NCI-H1694 treated with DMSO at 0.1 percent for 48 hours (cell line): ENCODE data around the gene CACNA1C.

Experiments
- DNase-seq: peaks from one replicate; lab custom pipeline; 2025; lab: John Stamatoyannopoulos, UW

Gene CACNA1C

DNA sequence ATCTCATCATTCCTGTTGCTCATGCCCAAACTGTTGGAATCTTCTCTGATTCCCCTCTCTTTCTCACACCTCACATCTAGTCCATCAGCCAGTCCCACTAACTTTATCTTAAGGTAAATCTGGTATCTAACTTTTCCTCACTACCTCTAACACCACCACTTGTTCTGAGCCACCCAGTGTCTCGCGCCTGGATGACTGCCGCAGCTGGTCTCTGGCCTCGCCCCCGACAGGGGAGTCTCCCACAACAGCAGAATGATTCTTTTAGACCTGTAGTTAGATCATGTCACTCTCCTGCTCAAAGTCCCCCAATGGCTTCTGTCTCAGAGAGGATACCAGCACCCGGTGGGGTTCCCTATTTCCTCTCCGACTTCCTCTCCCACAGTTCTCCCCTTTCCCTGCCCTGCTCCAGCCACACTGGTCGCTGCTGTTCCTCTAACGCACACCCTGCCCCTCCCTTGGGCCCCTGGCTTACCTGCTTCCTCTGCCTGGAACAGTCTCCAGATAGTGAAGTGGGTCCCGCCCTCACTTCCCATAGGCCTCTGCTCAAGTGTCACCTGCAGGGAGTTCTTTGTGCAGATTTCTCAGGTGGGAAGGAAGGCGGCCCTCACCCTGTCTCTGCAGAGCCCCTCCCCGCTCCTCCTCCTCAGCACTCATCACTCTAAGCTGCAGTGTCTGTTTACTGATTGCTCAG, 403.5 kb downstream of the CACNA1C start:
- DNase-seq, result no peak

DNA sequence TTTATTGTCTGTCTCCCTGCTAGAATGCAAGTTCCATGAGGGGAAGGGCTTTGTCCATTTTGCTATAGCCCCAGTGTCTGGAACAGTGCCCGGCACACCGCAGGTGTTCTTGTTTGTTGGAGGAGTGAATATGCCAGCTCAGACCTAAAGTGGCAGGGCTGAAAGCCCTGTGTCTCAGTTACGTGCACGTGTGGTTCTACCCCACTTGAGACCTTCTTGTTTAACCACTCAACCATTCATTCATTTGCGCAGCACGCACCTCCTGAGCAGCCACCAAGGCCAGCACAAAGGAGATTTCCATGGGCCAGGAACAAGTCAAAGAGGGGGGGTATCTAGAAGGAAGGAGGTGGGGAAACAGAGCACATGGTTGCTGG, 404.0 kb downstream of the CACNA1C start:
- no peak for DNase-seq

DNA sequence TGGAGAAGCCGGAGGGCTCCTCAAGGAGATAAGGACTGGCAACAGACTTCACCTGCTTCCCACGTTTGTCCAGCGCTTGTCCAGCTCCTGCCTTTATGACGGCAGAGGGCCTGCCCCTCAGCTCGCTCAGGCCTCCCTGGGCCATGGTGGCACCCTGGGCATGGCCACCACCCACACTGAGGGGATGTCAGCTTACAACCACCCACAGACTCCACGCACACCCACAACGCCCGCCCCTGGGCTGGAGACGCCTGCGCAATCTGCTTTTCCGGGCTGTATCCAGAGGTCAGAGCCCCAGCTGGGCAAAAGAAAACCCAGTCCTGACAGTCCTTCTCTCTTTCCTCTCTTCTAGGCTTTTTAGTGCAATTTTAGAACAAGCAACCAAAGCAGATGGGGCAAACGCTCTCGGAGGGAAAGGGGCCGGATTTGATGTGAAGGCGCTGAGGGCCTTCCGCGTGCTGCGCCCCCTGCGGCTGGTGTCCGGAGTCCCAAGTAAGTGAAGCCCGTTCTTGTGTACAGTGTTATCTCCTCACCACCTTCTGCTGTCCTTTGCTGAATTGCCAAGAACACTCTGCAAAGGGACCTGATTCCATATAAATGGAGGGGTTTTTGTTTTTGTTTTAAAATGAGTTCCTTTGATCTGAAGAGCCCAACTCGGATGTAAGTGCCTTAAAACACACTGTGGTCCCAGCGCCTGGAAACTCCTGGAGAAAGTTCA, 404.6 kb downstream of the CACNA1C start:
- DNase-seq, result no peak

GRCh38 chr12:2457933-2458414, 405.2 kb downstream of the CACNA1C start:
- DNase-seq, result no peak

GRCh38 chr12:2460051-2460670, 407.4 kb downstream of the CACNA1C start:
- DNase-seq, result no peak

DNA sequence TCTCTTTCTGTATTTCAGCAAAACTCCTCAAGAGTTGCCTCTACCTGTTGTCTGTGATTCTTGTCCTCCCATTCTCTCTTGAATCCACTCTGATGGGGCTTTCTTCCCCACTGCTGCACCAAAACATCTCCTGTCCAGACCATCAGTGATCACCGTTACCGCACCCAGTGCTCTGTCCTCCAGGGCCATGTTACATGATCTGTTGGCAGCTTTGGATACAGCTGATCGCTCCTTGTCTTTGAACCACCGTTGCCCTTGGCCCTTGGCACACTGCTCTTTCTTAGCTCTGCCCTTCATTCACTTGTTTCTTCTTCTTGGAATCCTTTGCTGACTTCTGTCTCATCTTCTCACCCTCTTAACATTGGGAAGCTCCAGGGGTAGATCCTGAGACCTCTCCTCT, 408.3 kb downstream of the CACNA1C start:
- DNase-seq, result no peak

DNA sequence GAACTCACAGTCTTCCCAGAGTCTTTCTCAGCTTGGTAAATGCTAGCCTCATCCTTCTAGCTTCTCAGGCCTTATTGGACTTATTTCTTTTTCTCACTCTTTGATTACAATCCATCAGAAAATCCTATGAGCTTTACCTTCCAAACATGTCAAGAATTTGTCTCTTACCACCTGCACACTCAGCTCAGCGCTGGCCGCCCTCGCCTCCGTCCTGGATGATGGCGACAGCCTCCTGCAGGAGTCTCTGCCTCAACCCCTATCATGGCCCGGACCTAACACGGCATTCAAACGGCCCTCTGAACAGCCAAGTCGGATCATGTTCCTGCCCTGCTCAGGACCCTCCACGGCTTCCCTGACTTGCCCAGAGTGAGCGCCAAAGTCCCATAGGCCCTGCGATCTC, 408.9 kb downstream of the CACNA1C start:
- DNase-seq, result no peak

DNA sequence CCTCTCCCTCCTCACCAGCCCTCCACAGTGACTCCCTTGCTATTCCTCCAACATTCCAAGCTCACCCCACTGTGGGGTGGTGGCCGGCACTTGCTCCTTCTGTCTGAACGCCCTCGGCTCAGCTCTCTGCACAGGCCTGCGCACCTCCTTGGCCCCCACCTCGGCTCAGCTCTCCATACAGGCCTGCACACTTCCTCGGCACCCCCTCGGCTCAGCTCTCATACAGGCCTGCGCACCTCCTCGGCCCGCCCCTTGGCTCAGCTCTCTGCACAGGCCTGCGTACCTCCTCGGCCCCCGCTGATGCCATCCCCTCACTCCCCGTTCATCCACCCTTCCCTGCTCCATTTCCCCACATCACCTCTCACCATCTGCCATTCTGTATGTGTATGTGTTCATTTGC, 409.3 kb downstream of the CACNA1C start:
- no peak for DNase-seq

DNA sequence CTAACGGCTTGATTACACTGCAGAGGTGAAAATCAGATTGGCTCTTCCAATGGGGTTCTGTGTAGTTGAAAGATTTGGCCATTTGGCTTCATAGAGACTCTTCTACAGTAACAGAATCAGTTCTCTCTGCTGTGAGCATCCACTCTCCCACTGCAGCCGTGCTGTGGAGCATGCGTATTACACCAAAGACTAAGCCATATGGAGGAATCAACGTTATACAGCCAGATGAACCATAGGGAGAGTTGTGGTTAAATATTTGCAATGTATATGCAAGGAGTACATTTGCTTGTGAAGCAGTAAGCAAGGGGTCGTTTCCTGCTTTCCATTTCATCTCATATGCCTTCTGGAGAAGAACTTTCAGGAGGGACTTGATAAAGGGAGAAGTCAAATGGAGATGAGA, 410.9 kb downstream of the CACNA1C start:
- DNase-seq, result no peak

GRCh38 chr12:2465681-2466080, 412.9 kb downstream of the CACNA1C start:
- no peak for DNase-seq

DNA sequence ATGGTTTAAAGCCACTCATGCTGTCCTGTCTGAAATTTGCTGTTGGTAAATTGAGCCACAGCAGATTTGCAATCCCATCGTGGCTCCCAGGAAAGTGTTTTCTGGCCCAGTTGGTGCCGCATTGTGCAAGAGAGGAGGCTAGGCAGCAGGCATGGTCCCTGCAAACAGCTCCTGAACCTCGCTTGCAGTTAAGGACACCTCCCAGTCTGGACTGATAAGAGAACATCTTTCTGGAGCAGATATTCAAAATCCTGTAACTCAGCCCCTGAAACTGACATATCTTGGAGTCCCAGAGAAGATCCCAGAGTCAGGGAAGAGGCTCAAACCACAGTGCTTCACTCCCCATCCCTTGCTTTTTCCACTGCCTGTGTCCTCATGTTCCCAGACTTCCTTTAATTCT, 413.4 kb downstream of the CACNA1C start:
- DNase-seq, result no peak

DNA sequence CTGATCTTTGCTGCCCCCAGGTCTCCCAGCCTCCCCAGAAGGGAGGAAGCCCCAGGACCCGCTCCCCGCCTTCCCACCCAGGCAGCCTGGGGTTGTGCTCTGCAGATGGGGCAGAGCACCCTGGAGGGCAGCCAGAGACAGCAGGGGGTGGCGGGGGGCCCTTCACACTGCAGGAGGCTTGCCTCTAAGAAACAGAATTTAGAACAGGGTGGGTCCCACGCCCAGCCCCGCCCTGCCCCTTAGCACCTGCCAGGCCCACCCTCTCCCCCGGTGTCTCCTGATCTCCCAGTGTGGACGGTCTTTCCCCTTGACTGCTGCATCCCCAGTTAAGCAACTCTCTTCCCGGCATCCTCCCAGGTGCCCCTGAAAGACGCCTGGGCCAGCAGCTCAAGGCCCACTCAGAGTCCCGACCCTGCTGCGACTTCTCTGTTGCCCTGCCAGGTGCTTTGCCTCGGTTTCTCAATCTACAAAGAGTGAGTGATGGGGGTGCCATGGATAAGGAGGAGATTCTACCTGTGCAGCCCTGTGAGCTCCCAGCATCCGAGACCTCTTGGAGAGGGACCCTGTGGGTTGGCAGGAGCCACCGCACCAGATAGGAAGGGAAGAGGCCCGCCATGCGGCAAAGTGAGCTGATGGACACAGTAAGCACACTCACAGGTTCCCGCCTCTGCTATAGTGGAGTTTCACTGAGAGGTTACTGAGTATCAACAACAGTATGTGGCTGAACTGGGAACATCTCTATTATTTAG, 414.8 kb downstream of the CACNA1C start:
- DNase-seq, result no peak

DNA sequence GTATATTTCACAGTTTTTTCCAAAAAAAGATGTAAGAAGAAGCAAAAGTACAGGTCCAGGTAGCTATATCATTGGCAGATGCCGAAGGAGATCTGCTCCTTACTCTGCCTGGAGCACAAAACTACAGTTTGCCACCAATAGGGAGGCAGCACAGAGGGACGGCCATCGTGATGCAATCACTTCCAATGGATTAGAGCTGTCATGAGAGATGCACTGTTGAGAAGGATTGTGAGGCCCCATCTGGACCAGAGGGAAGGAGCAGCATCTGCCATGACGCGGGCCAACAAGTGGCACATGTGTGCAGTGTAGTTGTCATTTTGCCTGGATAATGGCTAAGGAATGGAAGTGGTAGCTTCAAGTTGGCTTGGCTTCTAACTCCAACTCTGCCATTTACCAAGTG, 423.2 kb downstream of the CACNA1C start:
- DNase-seq, result no peak

DNA sequence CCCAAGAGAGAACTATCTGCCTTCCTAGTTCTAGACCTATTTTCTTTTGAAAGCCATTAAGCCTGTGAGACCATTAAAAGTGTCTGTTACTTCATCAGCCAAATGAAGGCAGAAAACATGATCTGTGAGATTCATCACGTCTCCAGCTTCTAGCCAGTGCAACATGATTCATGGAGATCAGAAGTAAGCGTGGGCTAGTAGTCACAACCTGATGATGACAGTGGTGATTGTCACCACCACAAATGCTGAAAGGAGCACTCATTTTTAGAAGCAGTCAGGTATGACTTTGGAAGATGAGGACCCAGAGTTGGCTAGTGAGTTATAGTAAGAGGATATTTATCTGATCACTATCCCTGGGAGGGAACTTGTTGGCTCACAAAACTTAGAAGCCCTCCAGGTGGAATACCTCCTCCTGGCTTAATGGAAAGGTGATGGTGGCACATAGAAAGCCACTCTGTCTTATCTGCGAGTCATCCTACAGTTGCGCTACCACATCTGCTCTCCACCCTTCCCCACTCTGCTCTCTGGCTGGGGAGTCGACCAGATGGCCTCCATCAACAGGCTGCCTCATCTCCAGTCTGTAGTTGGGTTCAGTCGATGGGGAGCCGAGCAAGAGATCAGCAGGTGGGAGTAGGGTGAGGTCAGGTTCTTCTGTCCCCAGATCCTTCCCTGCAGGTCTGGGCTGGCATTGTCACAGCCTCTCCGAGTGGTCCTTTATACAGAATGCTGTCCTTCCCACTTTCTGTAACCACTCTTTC, 424.4 kb downstream of the CACNA1C start:
- DNase-seq, result no peak

- no peak for DNase-seq
Measured at GRCh38 chr12:2479851-2480535, 427.2 kb downstream of the CACNA1C start.

DNA sequence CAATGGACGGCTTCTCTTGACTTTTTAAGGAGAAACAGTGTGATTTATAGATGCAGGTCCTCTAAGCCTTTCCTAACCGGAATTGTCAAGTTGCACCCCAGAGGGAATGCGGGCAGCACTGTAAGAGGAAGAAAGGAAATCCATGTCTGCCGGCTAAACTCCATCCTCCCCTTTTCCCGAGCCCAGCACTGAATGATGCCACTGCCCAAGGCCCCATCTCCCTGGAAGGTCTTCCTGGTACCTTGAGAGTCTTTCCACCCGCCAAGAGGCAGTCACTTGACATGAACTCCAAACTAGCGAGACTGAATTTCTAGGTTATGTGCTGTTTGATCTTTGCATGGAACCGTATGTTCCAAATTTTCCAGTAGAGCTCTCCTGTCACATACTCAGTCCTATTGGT, 428.6 kb downstream of the CACNA1C start:
- no peak for DNase-seq

DNA sequence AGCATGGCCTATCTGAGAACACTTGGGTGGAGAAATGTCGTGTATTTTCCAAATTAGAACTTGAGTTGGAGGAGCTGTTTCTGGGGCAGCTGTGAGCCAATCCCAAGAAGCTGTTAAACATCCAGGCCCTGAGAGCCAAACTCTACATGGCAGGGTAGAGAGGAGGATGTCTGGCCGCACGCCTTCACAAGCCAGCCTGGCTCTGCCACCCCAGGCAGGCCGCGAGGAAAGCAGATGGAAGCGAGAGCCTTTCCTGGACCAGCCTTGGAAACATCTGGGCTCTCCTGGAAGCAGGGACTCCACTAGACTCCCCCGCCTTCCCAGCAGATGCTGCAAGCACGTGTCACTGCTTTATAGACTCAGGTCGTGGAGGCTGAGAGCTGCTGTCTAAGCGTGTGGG, 429.2 kb downstream of the CACNA1C start:
- peak; percentile 94 for DNase-seq

- DNase-seq, result no peak
Measured at GRCh38 chr12:2482938-2483660, 430.3 kb downstream of the CACNA1C start.

DNA sequence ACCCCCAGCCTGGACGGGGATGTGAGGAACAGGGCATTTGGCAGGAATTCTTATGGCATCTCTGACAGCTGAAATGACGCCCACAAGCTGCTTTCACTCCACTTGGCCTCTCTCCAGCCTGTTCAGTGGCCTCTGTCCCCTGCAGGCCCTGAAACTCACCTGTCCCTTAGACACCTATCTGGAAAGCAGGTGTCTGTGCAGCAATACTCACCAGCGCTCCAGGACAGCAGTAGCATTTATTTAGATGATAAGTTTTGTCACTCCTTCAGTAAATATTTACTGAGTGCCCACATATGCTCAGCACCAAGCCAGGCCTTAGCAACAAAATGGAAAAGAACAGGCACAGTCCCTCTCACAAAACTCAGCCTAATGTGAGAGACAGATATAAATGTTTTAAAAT, 430.9 kb downstream of the CACNA1C start:
- no peak for DNase-seq

- no peak for DNase-seq
Measured at GRCh38 chr12:2484141-2484776, 431.5 kb downstream of the CACNA1C start.
